GM18861 (cell line): ENCODE measurements around the gene SLC5A5.

ENCODE experiments used
- ATAC-seq: cut with Tn5 transposase; IDR thresholded peaks from one replicate; pipeline ENCODE4 v1.9.1; 2021; ENCODE audit not compliant: unreplicated experiment

Gene SLC5A5

GRCh38 chr19:17871878-17872250 is at the start of gene SLC5A5:
Gene SLC5A5 (plus strand): TSS chr19:17871945. CDS start chr19:17872320, 375 bp downstream.
- ATAC-seq, result no peak

GRCh38 chr19:17824339-17824738 is 47.4 kb upstream of the SLC5A5 start:
- ATAC-seq, result no peak

- ATAC-seq, result no peak
Measured at GRCh38 chr19:17826508-17827056, 45.2 kb upstream of the SLC5A5 start.

GRCh38 chr19:17829855-17830566 is 41.7 kb upstream of the SLC5A5 start:
- ATAC-seq, result no peak

GRCh38 chr19:17830567-17831418 is 41.0 kb upstream of the SLC5A5 start:
- ATAC-seq, result no peak

- ATAC-seq, result no peak
Measured at GRCh38 chr19:17831419-17831888, 40.3 kb upstream of the SLC5A5 start.

GRCh38 chr19:17832443-17833208 is 39.1 kb upstream of the SLC5A5 start:
- ATAC-seq, result no peak

- no peak for ATAC-seq
Measured at GRCh38 chr19:17834350-17835181, 37.2 kb upstream of the SLC5A5 start.

GRCh38 chr19:17835182-17836006 is 36.4 kb upstream of the SLC5A5 start:
- ATAC-seq, result no peak

GRCh38 chr19:17836530-17836929 is 35.2 kb upstream of the SLC5A5 start:
- no peak for ATAC-seq

GRCh38 chr19:17837972-17838371 is 33.8 kb upstream of the SLC5A5 start:
- ATAC-seq, result no peak

GRCh38 chr19:17840019-17840418 is 31.7 kb upstream of the SLC5A5 start:
- no peak for ATAC-seq

- no peak for ATAC-seq
Measured at GRCh38 chr19:17841371-17841809, 30.4 kb upstream of the SLC5A5 start.

GRCh38 chr19:17841810-17842662 is 29.7 kb upstream of the SLC5A5 start:
- ATAC-seq, result no peak

- no peak for ATAC-seq
Measured at GRCh38 chr19:17842663-17843291, 29.0 kb upstream of the SLC5A5 start.

GRCh38 chr19:17843292-17843827 is 28.4 kb upstream of the SLC5A5 start:
- no peak for ATAC-seq

GRCh38 chr19:17843908-17844490 is 27.7 kb upstream of the SLC5A5 start:
- no peak for ATAC-seq
